Measurements from ENCODE around the gene GATA3.
A peak's percentile ranks its signal among the peaks of the same experiment; 100 is the strongest.

- TF ChIP-seq EZH2 (IDR thresholded peaks at IDR 0.05) (no peak), EZH2phosphoT487 (IDR thresholded peaks at IDR 0.05) (peak; percentile 68)
- TF ChIP-seq, protein P1, sequence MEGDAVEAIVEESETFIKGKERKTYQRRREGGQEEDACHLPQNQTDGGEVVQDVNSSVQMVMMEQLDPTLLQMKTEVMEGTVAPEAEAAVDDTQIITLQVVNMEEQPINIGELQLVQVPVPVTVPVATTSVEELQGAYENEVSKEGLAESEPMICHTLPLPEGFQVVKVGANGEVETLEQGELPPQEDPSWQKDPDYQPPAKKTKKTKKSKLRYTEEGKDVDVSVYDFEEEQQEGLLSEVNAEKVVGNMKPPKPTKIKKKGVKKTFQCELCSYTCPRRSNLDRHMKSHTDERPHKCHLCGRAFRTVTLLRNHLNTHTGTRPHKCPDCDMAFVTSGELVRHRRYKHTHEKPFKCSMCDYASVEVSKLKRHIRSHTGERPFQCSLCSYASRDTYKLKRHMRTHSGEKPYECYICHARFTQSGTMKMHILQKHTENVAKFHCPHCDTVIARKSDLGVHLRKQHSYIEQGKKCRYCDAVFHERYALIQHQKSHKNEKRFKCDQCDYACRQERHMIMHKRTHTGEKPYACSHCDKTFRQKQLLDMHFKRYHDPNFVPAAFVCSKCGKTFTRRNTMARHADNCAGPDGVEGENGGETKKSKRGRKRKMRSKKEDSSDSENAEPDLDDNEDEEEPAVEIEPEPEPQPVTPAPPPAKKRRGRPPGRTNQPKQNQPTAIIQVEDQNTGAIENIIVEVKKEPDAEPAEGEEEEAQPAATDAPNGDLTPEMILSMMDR (IDR thresholded peaks at IDR 0.05) = no peak
Observed at GRCh38 chr10:8086315-8086714, 31.8 kb downstream of the GATA3 start.

All from neural progenitor cell (in vitro differentiated cells).